ELF-1 (cell line): Measurements from ENCODE around the gene CTAGE9.
"Not testable (repeated sequence)": the region's sequence is repeated elsewhere in the genome, so short reads cannot be mapped to it uniquely, and the experiment has no call there.

ENCODE experiments used
- DNase-seq: peaks from one replicate; pipeline ENCODE4 v3.0.0-alpha.2; 2016; ENCODE audit warnings: low read depth, low spot score

The CTAGE9 gene, protein sequence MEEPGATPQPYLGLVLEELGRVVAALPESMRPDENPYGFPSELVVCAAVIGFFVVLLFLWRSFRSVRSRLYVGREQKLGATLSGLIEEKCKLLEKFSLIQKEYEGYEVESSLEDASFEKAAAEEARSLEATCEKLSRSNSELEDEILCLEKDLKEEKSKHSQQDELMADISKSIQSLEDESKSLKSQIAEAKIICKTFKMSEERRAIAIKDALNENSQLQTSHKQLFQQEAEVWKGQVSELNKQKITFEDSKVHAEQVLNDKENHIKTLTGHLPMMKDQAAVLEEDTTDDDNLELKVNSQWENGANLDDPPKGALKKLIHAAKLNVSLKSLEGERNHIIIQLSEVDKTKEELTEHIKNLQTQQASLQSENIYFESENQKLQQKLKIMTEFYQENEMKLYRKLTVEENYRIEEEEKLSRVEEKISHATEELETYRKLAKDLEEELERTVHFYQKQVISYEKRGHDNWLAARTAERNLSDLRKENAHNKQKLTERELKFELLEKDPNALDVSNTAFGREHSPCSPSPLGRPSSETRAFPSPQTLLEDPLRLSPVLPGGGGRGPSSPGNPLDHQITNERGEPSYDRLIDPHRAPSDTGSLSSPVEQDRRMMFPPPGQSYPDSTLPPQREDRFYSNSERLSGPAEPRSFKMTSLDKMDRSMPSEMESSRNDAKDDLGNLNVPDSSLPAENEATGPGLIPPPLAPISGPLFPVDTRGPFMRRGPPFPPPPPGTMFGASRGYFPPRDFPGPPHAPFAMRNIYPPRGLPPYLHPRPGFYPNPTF

DNA sequence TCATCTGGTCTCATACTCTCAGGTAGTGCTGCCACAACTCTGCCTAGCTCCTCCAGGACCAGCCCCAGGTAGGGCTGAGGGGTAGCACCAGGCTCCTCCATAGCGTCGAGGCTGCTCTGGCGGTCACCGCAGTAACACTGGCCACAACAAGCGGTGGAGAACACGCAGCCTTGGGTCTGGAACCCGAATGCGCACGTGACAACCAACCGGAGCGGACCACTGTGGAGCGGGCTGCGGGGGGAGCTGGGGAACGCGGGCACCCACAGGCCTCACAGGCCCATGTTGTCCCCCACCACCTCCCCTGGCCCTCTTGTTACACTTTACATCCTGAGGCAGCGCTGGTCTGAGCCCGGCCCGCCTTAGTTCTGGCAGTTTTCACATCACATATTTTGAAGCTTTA is at the start of gene CTAGE9:
TSS of gene CTAGE9 (minus strand) at position 101 of the 400 bp plus-strand sequence. CDS start at position 101, 0 bp downstream.
- DNase-seq, result not testable (repeated sequence)

DNA sequence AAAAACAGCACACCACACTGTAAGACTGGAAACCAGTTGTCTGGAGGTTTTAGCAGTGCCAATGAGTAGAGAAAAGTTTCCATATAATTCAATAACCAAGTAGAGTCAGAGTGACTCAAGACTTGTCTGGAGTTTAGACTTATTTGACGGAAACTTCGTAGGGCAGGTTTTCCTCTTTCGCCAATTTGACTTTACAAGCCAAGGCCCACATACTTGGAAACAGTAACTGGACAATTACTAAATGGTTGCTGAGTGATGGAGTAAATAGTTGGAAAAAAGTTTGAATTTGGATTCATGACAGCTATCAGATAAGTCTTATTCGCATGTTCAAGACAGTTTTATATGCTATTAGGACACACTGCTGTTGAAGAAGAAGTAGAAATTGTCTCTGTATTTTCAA is 48.1 kb upstream of the CTAGE9 start:
- no peak for DNase-seq

DNA sequence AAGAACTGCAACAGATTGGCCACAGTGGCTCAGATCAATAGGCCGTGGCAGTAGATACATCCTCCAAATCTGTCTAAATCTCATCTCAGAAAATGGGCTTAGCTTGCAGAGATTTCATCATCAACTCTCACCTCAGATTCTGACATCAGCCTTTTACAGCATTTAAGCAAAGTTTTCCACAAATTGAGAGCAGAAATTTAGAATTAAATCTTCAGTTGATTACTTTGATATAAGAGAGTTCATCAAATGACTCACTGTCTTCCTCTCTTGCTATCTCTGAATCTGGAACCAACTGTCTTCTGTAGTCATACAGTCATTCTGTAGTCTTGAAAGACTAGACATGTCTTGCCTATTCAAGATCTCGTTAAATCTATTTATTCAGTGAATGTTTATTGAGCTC is 45.2 kb upstream of the CTAGE9 start:
- DNase-seq, result no peak

DNA sequence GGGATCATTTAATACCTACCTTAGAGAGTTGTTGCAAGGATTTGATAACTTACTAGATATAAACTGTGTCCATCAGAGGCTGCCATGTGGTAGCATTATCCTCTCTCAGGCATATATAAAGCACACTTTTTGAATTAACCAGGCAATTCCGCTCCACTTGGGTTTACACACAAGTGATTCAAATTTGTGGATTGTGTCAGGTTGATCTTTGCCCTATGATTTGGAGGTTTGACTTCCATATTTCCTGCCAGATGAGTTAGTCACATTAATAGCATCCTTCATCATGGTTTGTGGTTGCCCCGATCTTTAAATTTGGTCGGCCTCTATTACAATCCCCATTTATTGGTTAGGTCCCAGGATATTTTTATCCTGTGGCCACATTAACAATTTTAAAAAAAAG is 44.8 kb upstream of the CTAGE9 start:
- no peak for DNase-seq

DNA sequence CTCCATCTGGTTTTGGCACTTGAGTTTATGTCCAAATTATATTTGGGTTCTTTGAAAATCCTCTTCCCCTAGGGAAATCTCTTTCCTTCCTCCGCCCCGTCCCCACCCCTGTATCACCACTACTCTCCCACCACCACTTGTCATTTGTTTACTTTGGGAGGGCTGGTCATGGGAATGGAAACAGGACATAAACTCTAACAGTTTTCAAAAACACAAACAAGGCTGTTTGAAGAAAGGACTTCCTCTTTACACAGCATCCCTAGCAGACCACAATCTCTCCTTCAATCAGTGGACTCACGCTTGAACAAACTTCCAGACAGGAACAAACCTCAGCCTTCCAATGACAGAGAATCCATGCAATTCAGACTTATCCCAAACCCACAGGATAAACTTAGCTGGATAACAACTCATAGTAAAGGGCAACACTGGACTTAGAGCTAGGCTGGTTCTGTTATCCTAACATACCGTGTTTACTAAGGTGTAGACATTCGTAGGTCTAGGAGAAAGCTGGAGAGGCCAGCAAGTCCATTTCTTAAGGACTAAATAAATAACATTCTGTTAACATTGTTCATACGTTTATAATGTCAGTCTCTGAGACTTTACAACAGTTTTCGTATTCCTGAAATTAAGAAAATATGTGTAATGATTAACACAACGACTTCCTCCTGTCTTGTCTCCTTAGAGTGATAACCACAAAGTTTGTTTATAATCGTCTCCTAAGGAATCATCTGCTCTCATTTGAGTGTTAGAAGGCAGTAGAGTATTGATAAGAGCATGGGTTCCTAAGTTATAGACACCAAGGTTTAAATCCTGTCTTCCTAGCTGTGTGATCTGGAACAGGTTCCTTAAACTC is 44.1 kb upstream of the CTAGE9 start:
- DNase-seq, result no peak

DNA sequence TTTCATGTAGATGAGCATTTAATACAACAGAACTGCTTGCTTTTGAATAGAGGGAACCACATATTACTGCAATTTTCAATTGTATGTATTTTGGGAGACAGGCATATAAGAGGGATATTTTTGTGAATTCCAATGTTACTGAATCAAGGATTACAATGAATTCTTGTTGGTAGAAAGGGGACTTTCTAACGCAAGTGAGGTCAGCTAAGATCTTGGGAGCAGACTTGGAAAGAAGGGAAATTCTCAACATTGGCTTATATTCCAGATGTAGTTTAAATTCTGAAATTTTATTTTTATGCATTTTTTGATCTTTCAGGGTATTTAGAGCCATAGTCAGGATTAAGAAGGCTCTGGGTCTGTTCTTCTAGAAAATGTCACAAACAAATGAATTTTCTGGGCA is 43.3 kb upstream of the CTAGE9 start:
- no peak for DNase-seq

DNA sequence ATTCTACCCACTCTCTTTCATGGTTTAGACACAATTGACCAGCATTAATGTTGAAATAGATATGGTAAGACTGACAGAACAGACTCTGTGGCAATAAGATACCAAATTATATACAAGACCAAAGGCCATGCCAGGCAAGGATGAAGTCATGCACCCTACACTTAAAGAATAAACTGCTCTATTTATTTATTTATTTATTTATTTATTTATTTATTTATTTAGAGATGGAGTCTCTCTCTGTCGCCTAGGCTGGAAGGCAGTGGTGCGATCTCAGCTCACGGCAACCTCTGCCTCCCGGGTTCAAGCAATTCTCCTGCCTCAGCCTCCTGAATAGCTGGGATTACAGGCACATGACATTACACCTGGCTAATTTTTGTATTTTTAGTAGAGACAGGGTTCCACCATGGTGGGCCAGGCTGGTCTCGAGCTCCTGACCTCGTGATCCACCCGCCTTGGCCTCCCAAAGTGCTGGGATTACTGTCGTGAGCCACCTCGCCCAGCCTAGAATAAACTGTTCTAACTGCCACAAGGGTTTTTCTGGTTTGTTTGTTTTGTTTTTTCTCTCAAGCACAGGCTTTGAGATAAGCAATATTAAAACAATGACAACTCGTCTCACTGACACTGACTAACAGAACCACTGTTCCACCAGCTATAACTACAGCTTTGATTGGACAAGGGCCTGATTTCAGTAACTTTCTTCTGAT is 40.3 kb upstream of the CTAGE9 start:
- not testable (repeated sequence) for DNase-seq

DNA sequence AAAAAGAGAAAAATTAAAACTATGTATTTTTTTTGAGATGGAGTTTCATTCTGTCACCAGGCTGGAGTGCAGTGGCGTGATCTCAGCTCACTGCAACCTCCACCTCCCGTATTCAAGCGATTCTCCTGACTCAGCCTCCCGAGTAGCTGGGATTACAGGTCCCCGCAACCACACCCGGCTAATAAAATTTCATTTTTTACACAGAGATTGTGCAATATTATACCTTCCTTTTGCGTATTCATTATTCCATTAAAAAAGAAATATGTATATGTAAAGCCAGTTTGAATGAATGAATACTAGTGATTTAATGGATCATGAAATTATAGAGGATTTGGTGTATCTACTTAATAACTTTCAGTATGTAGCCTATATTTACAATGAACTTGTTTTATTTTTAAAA is 38.2 kb upstream of the CTAGE9 start:
- DNase-seq, result no peak

DNA sequence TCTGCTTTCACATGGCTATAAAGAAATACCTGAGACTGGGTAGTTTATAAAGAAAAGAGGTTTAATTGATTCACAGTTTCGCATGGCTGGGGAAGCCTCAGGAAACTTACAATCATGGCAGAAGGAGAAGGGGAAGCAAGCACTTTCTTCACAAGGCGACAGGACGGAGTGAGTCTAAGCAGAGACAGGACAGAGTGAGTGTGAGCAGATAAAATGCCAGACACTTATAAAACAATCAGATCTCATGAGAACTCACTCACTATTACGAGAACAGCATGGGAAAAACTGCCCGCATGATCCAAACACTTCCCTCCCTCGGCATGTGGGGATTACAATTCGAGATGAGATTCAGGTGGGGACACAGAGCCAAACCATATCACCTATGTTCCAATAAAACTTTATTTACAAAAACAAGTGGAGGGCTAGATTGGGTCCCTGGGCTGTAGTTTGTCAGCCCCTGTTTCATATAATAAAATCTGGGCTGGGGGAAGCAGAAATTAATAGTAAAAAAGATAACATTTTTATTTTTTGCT is 37.1 kb upstream of the CTAGE9 start:
- DNase-seq, result no peak

DNA sequence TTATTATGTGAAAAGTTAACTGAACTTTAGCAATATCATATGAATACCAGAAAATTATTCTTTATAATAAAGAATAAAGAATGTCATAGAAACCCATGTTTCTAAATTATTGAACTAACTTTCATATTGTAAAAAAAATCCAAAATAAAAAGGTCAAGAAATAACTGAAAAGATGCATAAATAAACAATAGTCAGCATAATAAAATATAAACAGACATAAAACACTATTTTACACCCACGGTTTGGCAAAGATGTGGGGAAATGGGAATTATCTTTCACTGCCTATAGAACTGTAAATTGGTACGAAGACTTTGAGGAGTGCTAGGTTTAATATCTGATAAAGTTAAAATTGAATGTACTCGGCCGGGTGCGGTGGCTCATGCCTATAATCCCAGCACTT is 34.7 kb upstream of the CTAGE9 start:
- no peak for DNase-seq

DNA sequence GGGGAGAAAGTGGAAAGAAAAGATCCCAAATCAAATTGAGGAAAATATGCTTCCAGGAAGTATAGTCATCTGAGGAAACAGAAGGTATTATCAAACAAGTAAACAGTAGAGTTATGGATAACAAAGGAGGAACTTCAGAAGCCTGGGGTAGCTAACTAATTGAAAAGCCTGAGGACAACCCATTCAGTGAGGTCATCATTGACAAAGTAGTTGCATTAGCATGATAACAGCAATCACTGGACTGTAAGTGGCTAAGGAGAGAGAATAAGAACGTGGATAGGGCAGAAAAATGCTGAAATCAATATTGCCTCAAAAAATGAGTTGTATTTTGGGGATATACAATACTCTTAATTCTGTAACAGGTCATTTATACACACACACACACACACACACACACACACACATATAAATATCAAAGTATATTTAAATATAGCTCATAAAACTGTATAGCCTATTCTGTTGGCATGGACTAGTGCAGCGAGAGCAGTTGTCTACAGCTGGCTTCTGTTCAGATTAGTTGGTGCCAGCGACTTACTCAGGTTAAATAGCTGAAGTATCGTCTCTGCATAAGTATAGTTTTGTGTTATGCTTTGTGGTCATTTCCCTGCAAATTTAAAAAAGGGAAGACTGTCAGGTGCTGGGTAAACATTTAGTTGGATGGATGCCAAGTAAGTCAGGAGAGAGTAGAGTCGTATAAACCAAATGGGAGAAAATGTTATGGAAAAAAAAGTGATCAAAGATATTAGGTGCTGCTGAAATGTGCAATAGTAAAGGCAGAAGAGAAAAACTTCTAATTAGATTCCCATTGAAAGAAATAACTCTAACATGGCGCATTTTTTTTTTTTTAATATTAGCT is 33.8 kb upstream of the CTAGE9 start:
- peak; percentile 21 for DNase-seq

DNA sequence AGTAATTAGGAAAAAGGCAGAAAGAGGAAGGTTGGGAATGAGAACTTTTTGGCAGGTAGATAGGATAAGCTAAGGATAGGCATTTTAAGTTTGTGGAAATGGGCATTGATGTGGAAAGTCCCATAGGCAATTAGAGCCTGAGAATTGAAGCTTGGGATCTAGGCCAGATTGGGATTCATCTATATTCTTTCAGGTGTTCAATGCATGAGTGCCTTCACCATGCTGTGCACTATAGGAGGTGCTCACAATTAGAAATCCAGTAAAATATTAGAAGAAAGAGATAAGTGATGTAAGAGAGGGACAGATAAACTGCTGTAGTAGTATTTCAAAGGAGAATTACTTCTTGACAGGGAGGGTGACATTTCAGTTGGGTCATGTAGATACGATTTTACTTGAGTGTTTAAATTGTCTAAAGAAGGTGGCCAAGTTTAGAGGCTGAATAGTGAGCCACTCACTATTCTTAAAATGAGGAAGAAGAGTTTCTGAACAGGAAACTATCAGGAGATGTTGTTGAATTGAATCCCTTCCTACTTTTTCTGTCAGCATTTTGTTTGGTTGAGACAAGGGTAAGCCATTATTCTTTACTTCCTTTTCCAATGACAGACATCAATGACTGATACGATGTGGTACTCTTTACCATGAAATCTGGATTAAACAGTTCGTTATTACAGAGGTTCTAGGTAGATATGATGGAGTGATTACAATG is 31.0 kb upstream of the CTAGE9 start:
- DNase-seq, result no peak

DNA sequence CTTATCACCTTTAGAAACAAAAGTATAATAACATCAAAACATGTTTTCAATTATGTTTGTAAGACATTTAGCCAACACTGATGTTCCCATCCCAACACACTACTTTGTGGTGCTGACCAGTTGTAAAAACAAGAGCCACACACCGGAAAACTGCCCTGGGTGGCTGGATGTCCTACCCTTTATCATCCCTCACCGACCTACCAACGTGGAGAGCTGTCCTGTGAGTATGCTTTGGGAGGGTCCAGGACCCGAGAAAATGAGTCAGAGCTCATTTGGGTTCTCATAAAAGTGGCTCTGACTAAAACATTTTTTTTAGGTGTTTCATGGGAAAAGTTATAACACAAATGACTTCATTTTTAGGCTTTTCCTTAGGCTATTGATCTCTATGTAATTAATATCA is 29.3 kb upstream of the CTAGE9 start:
- no peak for DNase-seq

DNA sequence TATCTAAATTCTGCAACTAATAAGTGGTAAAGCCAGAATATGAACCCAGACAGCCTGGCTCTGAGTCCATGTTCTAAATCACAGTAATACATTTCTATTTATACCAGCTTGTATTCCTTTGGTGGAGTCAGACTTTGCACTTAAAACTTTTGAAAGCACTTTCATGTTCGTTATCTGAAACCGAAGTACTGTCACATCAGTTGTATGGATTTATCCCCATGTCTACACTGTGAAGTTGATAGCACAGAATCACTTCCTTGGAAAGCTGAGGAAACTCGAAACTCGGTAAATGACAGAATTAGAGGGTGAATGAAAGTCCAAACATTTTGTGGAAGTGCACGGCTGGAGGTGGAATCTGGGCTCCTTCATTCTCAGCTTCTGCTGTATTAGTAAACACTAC is 28.3 kb upstream of the CTAGE9 start:
- no peak for DNase-seq

DNA sequence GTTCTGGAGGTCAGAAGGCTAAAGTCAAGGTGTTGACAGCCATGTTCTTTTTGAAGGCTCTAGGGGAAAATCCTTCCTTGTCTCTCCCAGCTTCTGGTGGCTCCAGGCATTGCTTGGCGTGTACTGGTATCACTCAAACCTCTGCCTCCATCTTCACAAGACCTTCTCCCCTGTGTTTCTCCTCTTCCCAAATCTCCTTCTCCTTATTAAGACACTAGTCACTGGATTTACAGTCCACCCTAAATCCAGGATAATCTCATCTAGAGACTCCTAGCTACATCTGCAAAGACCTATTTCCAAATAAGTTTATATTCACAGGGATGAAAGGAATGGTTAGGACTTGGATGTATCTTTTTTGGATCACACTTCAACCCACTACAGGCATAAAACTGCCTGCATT is 26.0 kb upstream of the CTAGE9 start:
- DNase-seq, result no peak

DNA sequence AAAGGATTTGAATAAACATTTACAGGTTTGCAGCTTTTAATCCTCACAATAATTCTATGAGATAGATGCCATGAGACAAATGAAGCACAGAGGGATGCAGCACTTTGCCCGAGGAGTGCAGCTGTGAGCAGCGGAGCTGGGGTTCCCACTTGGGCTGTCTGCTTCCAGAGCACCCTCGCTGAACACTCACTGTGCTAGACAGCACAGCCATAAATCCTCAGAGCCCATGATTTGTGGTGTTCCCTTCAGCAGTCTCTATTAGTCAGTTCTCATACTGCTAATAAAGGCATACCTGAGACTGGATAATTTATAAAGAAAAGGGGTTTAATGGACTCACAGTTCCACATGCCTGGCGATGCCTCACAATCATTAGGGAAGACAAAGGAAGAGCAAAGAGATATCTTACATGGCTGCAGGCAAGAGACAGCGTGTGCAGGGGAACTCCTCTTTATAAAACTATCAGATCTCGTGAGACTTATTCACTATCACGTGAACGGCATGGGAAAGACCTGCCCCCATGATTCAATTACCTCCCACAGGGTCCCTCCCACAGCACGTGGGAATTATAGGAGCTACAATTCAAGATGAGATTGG is 25.3 kb upstream of the CTAGE9 start:
- no peak for DNase-seq

DNA sequence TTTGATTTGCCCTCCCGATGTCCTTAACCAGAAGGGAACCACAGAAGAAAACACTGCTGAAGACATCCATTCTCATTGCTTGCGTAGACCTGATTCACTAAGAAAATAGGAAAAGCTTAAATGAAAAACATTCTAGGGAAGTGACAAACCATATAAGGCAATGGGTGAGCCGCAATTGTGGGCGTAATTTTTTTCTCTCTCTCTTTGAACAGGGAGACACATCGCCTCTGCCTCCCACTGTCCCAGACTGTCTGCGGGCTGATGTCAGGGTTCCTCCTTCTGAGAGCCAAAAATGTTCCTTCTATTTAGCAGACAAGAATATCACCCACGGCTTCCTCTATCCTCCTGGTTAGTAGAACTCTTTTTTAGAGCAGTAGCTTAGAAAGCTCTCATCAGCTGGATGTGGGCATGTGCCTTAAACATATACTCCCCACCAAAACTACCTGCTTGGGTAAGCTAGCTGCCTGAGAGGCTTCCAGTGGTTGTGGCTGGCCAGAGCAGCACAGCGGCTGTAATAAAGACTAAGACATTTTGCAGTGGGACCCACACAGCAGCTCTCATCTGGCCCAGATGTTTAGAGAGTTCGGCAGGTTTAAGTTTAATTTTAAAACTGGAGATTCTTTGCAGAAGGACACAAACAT is 22.7 kb upstream of the CTAGE9 start:
- no peak for DNase-seq

DNA sequence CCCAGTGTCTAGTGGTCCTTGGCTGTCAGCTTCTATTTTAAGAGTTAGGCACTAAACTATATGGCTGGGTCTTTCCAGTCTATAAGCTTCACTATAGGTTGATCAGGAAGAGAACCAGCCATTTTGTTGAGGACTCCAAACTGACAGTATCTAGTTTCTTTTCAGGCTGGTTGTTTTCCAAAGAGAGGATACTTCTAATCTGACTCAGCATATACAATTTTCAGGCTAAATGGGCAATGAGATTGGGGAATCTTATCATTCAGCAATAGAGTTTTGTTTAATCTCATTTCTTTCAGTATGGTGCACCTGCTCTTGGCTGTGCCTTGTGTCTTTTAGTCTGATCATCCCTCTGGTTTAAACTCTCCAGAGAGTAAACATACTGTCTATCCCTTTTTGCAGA is 20.4 kb upstream of the CTAGE9 start:
- no peak for DNase-seq

DNA sequence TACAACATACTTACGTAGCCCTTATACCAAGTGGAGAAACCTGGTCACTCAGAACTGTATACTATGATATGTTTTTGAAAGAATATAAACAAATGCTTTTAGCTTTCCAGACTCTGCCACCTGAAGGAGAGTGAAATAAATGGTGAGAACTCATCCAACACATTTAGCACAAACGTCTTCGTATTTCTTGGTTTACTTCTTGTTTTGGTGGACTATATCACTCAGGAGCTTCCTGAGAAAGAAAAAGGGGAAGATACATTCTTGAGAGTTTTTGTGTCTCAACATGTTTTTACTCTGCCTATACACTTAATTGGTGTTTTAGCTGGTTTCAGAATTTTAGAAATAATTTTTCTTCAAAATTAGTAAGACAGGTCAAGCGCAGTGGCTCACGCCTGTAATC is 19.4 kb upstream of the CTAGE9 start:
- no peak for DNase-seq
